ENCODE results near the gene EXOC3. TPM values are rescaled to one million over a fixed set of nuclear protein-coding genes. Genes with fewer than 3 reads are reported as not detected.

The EXOC3 gene
- total and polyA plus RNA-seq, 10 of the 15 experiments (the other 5 are each of a cell fraction or from before 2014, with no cell fraction given): 1.6 to 53.0 (median 27.9) TPM

GRCh38 chr5:458547-459353, 15.8 kb downstream of the EXOC3 start (continued):
- TF ChIP-seq ZBTB40 (IDR thresholded peaks at IDR 0.05; ENCODE audit: borderline replicate concordance) (peak; percentile 72; the same call in 1 of the 2 replicates), POLR2AphosphoS5 (IDR thresholded peaks at IDR 0.05; ENCODE audit: low read length) (no peak), IKZF1 (conservative IDR thresholded peaks at IDR 0.05) (peak; percentile 89), ATF7 (IDR thresholded peaks at IDR 0.05; ENCODE audit: low read depth) (peak; percentile 70), FOXM1 (IDR thresholded peaks at IDR 0.05; ENCODE audit: low read depth, low read length) (0 out of 2 replicates have a peak, but pooled peaks have one; percentile 63), CREB1 (IDR thresholded peaks at IDR 0.05; ENCODE audit: low read depth) (0 out of 2 replicates have a peak, but pooled peaks have one; percentile 22), JUNB (IDR thresholded peaks at IDR 0.05) (peak; percentile 85), YY1 (IDR thresholded peaks at IDR 0.05; ENCODE audit: low read depth, low read length) (peak; percentile 82), BRCA1 (IDR thresholded peaks at IDR 0.05; ENCODE audit: low read depth, low read length) (no peak), NR2C1 (IDR thresholded peaks at IDR 0.05) (no peak), ZNF384 (IDR thresholded peaks at IDR 0.05; ENCODE audit: borderline replicate concordance, low read depth, low read length) (peak; percentile 96), ZNF207 (IDR thresholded peaks at IDR 0.05; ENCODE audit: borderline replicate concordance) (no peak), HCFC1 (IDR thresholded peaks at IDR 0.05; ENCODE audit: low read length) (no peak), RELB (IDR thresholded peaks at IDR 0.05; ENCODE audit: low read depth) (peak; percentile 95), ZNF592 (IDR thresholded peaks at IDR 0.05) (peak; percentile 17; the same call in 1 of the 2 replicates), PML (IDR thresholded peaks at IDR 0.05; ENCODE audit: low read length) (no peak), CHD2 (IDR thresholded peaks at IDR 0.05; ENCODE audit: borderline replicate concordance, low read depth, low read length) (0 out of 2 replicates have a peak, but pooled peaks have one; percentile 18), ATF2 (IDR thresholded peaks at IDR 0.05; ENCODE audit: low read length) (peak; percentile 72; the same call in 1 of the 2 replicates)
